HG03103 (cell line): ENCODE results near the gene NRF1.

Experiments used
- ATAC-seq: cut with Tn5 transposase; IDR thresholded peaks from one replicate; pipeline ENCODE4 v1.9.1; 2021; ENCODE audit warnings: low read depth; ENCODE audit not compliant: unreplicated experiment

The NRF1 gene

DNA sequence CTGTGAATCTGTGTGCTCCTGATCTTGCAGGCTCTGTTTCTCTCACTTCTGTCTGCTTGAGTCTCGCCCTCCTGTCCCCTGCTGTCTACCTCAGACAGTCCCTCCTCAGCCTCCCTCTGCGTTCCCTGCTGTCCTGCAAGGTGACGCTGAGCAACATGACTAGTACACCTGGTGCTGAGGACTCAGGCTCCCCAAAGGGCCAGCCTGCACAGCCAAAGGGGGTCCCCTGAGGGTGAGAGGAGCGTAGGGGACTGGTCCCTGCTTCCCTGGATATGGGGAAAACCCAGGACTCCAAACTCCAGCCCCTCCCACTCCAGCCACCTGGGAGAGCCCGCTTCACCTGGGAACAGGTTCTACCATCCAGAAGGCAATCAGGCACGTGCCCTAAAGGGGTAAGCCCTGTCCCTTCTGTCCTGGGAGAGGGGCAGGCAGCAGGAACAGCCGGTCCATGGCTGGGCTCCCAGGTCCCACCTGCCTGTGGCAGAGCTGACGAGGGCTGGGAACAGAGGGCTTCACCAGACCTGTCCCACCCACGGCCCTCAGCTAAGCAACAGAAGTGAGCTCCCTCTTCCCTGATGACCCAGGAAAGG is 184.8 kb downstream of the NRF1 start:
- no peak for ATAC-seq

DNA sequence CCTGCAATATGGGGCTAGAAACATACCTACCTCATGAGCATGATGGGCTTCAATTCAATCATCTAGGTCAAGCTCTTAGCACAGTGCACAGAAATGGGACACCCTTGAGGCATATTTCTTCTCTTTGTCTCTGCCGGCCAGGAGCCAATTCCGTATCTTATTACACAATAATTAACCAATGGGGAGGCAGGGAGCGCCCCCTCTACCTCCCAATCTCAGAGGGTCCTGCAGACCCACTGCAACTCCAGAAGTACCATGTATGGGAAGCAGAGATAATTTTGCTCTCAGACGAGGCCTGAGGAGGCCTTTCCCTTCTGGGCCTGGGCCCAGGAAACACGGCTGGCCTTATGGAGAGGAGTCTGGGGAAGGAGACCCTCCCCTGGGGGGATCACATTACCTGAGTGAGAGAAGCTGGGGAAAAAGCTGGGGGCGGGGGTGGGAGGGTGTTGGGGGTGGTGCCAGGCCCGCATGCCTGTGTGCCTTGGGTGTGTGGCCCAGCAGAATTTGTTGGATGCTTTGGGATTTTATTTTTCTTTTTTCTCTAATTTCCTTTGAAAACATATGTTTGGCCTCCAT is 185.8 kb downstream of the NRF1 start:
- ATAC-seq: no peak

DNA sequence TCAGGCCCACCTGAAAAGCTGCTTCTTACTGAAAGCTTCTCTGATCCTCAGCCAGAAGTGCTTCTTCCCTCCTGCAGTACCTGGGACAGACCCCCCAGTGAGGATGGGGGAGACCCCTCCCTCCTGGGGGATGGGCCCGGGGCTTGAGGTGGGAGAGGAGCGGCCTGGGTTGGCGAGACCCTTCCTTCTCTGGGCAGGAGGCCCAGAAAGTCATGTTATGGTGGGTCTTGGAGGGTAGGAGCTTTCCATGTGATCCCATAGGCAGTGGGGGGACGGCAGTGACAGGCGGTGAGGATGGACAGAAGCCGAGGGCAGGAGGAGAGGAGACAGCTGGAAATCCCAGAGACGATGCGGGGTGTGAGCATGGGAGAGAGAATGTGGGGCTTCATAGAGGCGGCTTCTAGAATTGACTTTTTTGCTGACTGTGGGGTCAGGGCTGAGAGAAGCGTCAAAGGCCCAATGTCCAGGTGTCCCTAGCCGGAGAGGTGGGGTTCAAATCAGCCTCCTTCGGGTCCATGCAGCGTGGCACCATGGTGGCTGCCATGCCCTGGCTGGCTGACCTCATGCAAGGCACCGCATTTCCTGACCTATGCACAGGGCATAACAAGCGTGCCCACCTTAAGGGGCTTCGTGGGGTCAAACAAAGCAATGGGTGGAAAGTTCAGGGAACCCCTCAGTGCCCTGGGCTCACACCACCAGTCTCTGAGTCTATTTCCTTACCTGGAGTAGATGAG is 187.3 kb downstream of the NRF1 start:
- ATAC-seq: no peak

DNA sequence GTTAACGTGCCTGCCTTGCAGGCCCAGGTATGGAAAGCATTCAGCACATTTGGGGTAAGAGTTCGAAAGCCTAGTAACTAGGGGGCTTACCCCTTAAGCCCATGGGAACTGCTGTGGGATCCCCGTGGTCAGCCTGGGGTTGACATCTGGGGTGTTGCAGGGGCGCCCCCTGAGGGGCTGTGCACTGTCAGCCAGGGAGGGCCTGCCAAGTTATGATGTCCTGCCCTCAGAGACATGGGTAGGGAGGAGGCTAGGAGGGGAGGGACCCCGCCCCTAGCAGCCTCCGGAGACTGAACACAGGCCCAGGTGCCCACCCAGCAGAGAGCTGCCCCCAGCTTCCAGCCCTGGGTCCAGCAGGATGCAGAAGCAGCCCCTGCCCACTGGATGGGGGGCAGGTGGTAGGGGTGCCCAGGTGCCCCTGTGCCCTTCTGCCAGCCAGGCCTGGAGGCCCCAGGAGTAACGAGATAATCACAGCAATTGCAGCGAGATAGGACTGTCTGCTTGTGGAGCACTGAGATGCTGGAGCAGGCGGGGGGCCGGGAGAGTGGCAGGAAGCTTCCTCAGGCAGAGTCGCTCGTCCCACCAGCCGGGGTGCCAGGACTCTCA is 187.9 kb downstream of the NRF1 start:
- no peak for ATAC-seq

- no peak for ATAC-seq
Measured at GRCh38 chr7:129800901-129801300, 189.4 kb downstream of the NRF1 start.

DNA sequence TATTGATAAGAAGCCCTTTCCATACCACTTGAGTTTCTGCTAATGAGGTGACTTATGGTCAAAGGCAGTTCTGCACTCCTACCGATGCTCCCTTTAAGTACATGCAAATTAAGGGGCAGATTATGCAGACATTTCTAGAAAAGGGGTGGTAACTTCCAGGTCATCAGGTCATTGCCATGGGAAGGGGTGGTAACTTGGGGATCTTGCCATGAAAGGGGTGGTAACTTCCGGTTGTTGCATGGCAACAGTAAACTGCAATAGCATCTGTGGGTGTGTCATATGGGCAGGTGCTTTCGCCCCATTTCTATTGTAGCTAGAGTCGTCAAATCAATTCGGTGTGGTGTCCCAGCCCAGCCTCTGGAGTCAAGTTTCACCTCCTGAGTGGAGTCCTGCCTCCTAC is 190.4 kb downstream of the NRF1 start:
- no peak for ATAC-seq

GRCh38 chr7:129803546-129804081 is 192.1 kb downstream of the NRF1 start:
- no peak for ATAC-seq

DNA sequence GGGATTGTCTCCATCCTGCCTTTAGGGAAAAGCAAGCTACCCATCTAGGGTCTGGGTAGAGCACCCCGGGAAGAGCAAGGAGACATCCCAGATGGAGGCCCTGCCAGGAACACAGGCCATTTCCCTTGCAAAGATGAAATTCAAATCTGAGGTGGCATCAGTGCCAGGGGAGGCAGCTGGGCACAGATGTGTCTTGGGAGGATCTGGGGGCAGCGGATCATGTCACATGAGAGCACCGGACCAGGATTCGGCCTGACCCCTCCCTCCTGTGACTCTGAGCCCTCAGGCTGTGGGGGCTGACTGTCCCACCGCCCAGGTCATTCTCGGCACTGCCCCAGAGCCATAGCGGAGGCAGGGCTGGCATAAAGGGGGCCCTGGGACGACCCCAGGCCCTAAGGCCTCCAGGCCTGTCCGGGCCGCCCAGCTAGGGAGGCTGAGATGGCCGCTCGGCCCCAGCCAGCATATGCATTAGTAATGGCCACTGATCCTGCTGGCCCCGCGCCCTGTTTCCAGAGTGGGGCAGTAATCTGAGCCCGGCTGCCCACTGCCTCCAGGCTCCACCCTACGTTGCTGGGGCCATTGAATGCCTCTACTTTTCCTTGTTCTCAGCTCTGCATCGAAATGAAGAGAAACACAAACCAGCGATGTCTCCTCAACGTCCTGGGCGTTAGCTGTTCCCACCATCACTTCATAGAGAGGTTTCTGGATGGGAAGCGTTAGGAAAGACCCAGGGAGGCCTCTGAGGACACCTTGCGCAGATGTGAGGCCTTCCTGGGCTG is 192.8 kb downstream of the NRF1 start:
- ATAC-seq: no peak

GRCh38 chr7:129804890-129805719 is 193.6 kb downstream of the NRF1 start:
- no peak for ATAC-seq
